Measurements from ENCODE around the gene PPP1CA. TPM values are rescaled to one million over a fixed set of nuclear protein-coding genes. Genes with fewer than 3 reads are reported as not detected.

PPP1CA gene
- total RNA-seq, 5 donors from 2014 or later (not counting 1 experiment from before 2014, with no cell fraction given): 118 to 198 (median 186) TPM

DNA sequence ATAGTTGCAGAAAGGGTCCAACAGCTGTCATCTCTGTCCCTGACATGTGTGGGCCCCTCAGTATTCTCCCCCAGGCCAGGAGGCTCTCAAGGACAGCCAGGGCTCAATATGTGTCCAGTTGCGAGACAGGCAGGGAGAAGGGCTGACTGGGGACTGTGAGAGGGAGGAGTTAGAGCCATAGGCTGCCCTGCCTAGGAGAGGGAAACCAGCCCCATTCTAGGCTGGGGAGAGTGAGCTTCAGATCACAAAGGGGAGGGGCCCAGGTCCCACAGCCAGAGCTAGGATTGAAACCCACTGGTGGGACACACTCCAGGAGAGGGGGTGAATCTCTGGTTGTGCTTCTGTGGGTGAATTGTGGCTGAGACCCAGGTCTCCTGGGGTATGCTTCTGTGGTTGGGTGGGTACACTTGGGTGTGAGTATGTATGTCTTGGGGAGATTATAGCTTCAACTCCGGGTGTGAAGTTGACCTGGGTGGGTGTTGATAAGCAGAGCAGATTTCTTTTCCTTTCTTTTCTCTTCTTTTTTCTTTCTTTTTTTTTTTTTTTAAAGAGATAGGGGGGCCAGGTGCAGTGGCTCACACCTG is 11.7 kb upstream of the PPP1CA start:
- Histone ChIP-seq H3K4me1 (ENCODE audit: control insufficient read depth in 1 of 2, extremely low read depth in 1 of 2, insufficient read depth in 2 of 2, low read length in 2 of 2) (peaks cover 70 to 97% of the 10 kb centered on the region in 2 experiments), H3K27ac (ENCODE audit: low read length) (peak overlapping the region; percentile 1), H3K36me3 (ENCODE audit: control insufficient read depth in 2 of 2, extremely low read depth in 1 of 2, insufficient read depth in 1 of 2, low read length in 1 of 2) (peaks cover 4 to 11% of the 10 kb centered on the region in 2 donors), H3K27me3 (replicated peaks in 1 of 2; ENCODE audit: control insufficient read depth in 2 of 2, extremely low read depth in 1 of 2, insufficient read depth in 2 of 2, low read length in 1 of 2) (no peaks in the 10 kb centered on the region), H3K4me3 (ENCODE audit: control insufficient read depth in 1 of 2, extremely low read depth in 1 of 2, low read length in 1 of 2) (no peak overlapping the region), H3K9me3 (no peaks in the 10 kb centered on the region)
- CTCF ChIA-PET: interaction anchor here (0.5 to 0.6 kb wide), 3 partner anchors 27 to 72 kb away, joined by 3 to 5 read pairs (median 5); no protein-coding TSS in a partner anchor
- H3K4me3 Mint-ChIP-seq: peak overlapping the region in 2 of 3 donors; percentile 57 to 97
- H3K4me1 Mint-ChIP-seq: peaks cover 77 to 84% (median 77%) of the 10 kb centered on the region in 3 donors
- H3K27me3 Mint-ChIP-seq: no peaks in the 10 kb centered on the region
- no peaks in the 10 kb centered on the region for H3K36me3 Mint-ChIP-seq
- ATAC-seq (replicated peaks in 1 of 4) (no peak), DNase-seq (no peak)
- 100% methylated on average over 1 of the region's 2 CpGs for WGBS (ENCODE audit: insufficient coverage)
- H3K27ac Mint-ChIP-seq: peak overlapping the region; percentile 74 to 97
- H3K9me3 Mint-ChIP-seq: no peaks in the 10 kb centered on the region
- POLR2A ChIA-PET: interaction anchor here in 1 of 2 donors (0.7 to 1.3 kb wide), 2 partner anchors 10 to 18 kb away, joined by 3 read pairs; partner anchors contain the start of gene TBC1D10C

DNA sequence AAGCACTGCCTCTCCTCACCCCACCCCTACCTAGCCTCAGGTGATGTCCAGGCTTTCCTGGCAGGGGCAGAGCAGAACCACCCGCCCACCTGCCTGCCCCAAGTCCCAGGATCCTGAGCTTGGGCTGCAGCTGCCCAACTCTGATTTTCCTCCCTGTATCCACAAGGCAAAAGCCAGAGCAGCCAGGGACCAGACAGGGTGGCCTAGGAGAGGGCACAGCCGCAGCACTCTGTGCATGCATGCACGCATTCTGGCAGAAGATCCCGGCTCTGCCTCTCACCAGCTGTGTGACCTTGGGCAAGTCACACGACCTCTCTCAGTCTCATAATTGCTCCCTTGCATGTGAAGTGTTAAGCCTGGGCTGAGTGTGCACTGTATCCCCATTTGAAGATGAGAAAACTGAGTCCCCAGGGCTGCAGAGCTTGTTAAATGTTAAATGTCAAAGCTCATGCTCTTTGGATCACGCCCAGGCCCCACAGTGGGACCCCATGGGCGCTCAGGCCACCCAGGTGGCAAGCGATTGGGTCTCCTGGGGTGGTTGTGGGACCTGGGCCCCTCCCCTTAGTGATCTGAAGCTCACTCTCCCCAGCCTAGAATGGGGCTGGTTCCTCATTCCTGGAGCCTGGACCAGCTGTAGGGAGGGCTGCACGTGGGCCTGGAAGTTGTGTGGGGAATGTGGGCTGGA is 11.0 kb upstream of the PPP1CA start:
- 84% methylated on average over 7 of the region's 9 CpGs for WGBS (ENCODE audit: insufficient coverage)
- H3K36me3 ChIP-seq (ENCODE audit: control insufficient read depth in 2 of 2, extremely low read depth in 1 of 2, insufficient read depth in 1 of 2, low read length in 1 of 2): peaks cover 4 to 17% of the 10 kb centered on the region in 2 donors
- no peaks in the 10 kb centered on the region for H3K9me3 ChIP-seq
- DNase-seq (no peak), ATAC-seq (replicated peaks in 1 of 4) (no peak)
- peak overlapping the region; percentile 74 to 97 for H3K27ac Mint-ChIP-seq
- H3K4me1 ChIP-seq (ENCODE audit: control insufficient read depth in 1 of 2, extremely low read depth in 1 of 2, insufficient read depth in 2 of 2, low read length in 2 of 2): peaks cover 71 to 97% of the 10 kb centered on the region in 2 experiments
- no peaks in the 10 kb centered on the region for H3K27me3 ChIP-seq (replicated peaks in 1 of 2; ENCODE audit: control insufficient read depth in 2 of 2, extremely low read depth in 1 of 2, insufficient read depth in 2 of 2, low read length in 1 of 2)
- ChIA-PET POLR2A (no interaction called here), CTCF (no interaction called here)
- no peaks in the 10 kb centered on the region for H3K27me3 Mint-ChIP-seq
- H3K36me3 Mint-ChIP-seq: no peaks in the 10 kb centered on the region
- peaks cover 77 to 84% (median 77%) of the 10 kb centered on the region in 3 donors for H3K4me1 Mint-ChIP-seq
- no peaks in the 10 kb centered on the region for H3K9me3 Mint-ChIP-seq
- H3K4me3 ChIP-seq (ENCODE audit: control insufficient read depth in 1 of 2, extremely low read depth in 1 of 2, low read length in 1 of 2): no peak overlapping the region
- H3K27ac ChIP-seq (ENCODE audit: low read length): peak overlapping the region; percentile 1
- H3K4me3 Mint-ChIP-seq: peak overlapping the region in 1 of 3 donors; percentile 97

DNA sequence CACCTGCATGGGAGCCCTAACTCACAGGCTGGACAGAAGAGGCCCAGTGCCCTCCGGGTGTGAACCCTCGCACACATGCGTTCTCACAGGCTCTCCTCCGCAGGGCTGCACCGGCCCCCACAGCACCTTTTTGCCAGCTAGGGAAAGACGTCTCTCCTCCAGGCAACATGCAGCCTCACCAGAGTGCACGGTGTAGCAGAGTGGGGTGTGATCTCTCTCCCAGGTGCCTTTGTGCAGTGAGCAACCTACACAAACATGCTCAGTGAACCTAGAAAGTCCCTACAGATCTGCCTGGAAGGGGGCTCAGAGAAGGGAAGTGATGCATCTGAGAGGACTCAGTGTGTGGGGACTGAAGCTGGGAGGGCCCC is 10.1 kb upstream of the PPP1CA start:
- CTCF ChIA-PET: no interaction called here
- WGBS (ENCODE audit: insufficient coverage): 50% methylated on average over 4 of the region's 7 CpGs
- H3K4me3 ChIP-seq (ENCODE audit: control insufficient read depth in 1 of 2, extremely low read depth in 1 of 2, low read length in 1 of 2): no peak overlapping the region
- Mint-ChIP-seq H3K27ac (peak overlapping the region; percentile 97), H3K4me3 (peak overlapping the region in 1 of 3 donors; percentile 97), H3K4me1 (peaks cover 79 to 86% (median 81%) of the 10 kb centered on the region in 3 donors), H3K9me3 (no peaks in the 10 kb centered on the region), H3K36me3 (peaks cover 6% of the 10 kb centered on the region), H3K27me3 (no peaks in the 10 kb centered on the region)
- ATAC-seq (replicated peaks in 1 of 4) (no peak), DNase-seq (peak in 2 of 35 experiments; percentile 19 to 28)
- peaks cover 4 to 25% of the 10 kb centered on the region in 2 donors for H3K36me3 ChIP-seq (ENCODE audit: control insufficient read depth in 2 of 2, extremely low read depth in 1 of 2, insufficient read depth in 1 of 2, low read length in 1 of 2)
- H3K4me1 ChIP-seq (ENCODE audit: control insufficient read depth in 1 of 2, extremely low read depth in 1 of 2, insufficient read depth in 2 of 2, low read length in 2 of 2): peaks cover 71 to 97% of the 10 kb centered on the region in 2 experiments
- H3K27ac ChIP-seq (ENCODE audit: low read length): no peak overlapping the region
- H3K27me3 ChIP-seq (replicated peaks in 1 of 2; ENCODE audit: control insufficient read depth in 2 of 2, extremely low read depth in 1 of 2, insufficient read depth in 2 of 2, low read length in 1 of 2): no peaks in the 10 kb centered on the region
- POLR2A ChIA-PET: no interaction called here
- H3K9me3 ChIP-seq: no peaks in the 10 kb centered on the region

DNA sequence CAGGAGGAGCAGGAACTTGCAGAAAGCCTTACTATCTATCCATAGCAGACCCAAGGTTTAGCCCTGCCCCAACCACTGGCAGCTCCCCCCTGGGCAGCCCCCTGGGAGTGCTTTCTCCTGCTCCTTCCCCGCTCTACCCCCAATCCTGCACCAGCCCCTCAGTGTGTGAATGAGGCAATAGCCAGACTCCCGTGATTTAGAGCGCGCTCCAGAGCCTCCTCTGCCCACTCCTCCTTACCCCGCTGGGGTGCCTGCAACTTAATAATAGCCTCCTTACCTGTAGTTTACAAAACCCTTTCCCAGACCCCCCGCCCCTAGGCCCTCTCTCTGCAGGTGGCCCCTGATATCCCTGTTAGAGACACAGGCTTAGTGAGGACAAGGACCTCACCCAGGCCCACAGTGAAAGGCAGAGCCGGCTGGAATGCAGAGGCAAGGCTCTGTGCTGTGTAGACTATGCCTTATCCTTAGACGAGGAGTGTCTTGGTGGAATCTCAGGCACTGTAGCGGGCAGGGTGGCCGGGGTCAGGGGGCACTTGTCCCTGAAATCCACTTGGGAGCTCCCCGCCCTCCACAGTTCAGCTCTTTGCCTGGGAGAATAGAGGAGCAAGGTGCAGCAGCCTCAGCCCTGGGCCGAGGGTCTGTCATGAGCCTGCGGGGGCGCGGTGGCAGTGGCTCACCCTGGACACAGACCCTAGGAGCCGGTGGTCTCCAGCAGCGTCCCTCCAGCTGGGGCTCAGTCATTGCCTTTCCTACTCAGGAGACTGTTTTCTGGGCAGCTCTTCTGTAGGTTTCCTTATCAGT is 9.5 kb upstream of the PPP1CA start:
- peak overlapping the region in 2 of 3 donors; percentile 24 to 97 for H3K4me3 Mint-ChIP-seq
- no peaks in the 10 kb centered on the region for H3K9me3 Mint-ChIP-seq
- Histone ChIP-seq H3K4me1 (ENCODE audit: control insufficient read depth in 1 of 2, extremely low read depth in 1 of 2, insufficient read depth in 2 of 2, low read length in 2 of 2) (peaks cover 67 to 97% of the 10 kb centered on the region in 2 experiments), H3K27me3 (replicated peaks in 1 of 2; ENCODE audit: control insufficient read depth in 2 of 2, extremely low read depth in 1 of 2, insufficient read depth in 2 of 2, low read length in 1 of 2) (no peaks in the 10 kb centered on the region), H3K36me3 (ENCODE audit: control insufficient read depth in 2 of 2, extremely low read depth in 1 of 2, insufficient read depth in 1 of 2, low read length in 1 of 2) (peaks cover 4 to 30% of the 10 kb centered on the region in 2 donors), H3K9me3 (no peaks in the 10 kb centered on the region), H3K4me3 (ENCODE audit: control insufficient read depth in 1 of 2, extremely low read depth in 1 of 2, low read length in 1 of 2) (peak overlapping the region in 1 of 2 donors; percentile 63), H3K27ac (ENCODE audit: low read length) (peak overlapping the region; percentile 74)
- ChIA-PET CTCF (no interaction called here), POLR2A (interaction anchor here in 1 of 2 donors (0.6 kb wide), 1 partner anchor 67 kb away, joined by 11 read pairs; no protein-coding TSS in a partner anchor)
- H3K27me3 Mint-ChIP-seq: no peaks in the 10 kb centered on the region
- H3K4me1 Mint-ChIP-seq: peaks cover 79 to 86% (median 81%) of the 10 kb centered on the region in 3 donors
- no peak for DNase-seq
- ATAC-seq (replicated peaks in 1 of 4): no peak
- H3K27ac Mint-ChIP-seq: peak overlapping the region; percentile 97
- 90% methylated on average over 13 of the region's 17 CpGs for WGBS (ENCODE audit: insufficient coverage)
- peaks cover 9% of the 10 kb centered on the region for H3K36me3 Mint-ChIP-seq

DNA sequence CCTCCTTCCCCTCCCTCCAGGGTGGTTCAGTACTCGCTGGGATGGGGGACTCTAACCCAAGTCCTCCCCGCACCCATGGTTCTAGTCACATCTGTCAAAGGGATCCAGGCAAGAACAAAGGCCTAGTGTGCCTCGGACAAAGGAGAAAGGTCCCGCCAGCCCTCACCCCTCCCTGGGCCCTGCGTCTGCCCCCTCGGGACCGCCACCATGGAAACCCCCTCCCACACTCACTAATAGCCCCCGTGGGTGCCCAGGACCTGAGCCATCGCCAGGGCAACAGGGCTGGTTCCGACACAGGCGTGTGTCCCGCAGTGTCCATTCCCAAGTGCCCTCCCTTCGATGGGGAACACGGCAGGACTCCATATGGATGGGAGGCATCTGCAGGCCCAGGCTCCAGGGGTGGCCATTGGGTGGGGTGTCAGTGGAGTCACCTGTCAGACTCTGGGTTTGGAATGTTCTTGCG is 8.7 kb upstream of the PPP1CA start:
- Histone ChIP-seq H3K36me3 (ENCODE audit: control insufficient read depth in 2 of 2, extremely low read depth in 1 of 2, insufficient read depth in 1 of 2, low read length in 1 of 2) (peaks cover 8 to 38% of the 10 kb centered on the region in 2 donors), H3K27me3 (replicated peaks in 1 of 2; ENCODE audit: control insufficient read depth in 2 of 2, extremely low read depth in 1 of 2, insufficient read depth in 2 of 2, low read length in 1 of 2) (no peaks in the 10 kb centered on the region), H3K27ac (ENCODE audit: low read length) (peak overlapping the region; percentile 74), H3K4me1 (ENCODE audit: control insufficient read depth in 1 of 2, extremely low read depth in 1 of 2, insufficient read depth in 2 of 2, low read length in 2 of 2) (peaks cover 70 to 100% of the 10 kb centered on the region in 2 experiments), H3K4me3 (ENCODE audit: control insufficient read depth in 1 of 2, extremely low read depth in 1 of 2, low read length in 1 of 2) (peak overlapping the region; percentile 63 to 100), H3K9me3 (no peaks in the 10 kb centered on the region)
- POLR2A ChIA-PET: no interaction called here
- Mint-ChIP-seq H3K36me3 (peaks cover 11% of the 10 kb centered on the region), H3K9me3 (no peaks in the 10 kb centered on the region), H3K4me1 (peaks cover 82 to 90% (median 82%) of the 10 kb centered on the region in 3 donors), H3K27me3 (no peaks in the 10 kb centered on the region), H3K4me3 (peak overlapping the region; percentile 51 to 97 (median 64)), H3K27ac (peak overlapping the region; percentile 97)
- WGBS (ENCODE audit: insufficient coverage): 76% methylated on average over 8 of the region's 15 CpGs
- ATAC-seq (replicated peaks in 1 of 4): no peak
- peak in 1 of 35 experiments; percentile 18 for DNase-seq
- CTCF ChIA-PET: no interaction called here
